ENCODE measurements around the gene SEC22C.

The SEC22C gene

GRCh38 chr3:42520906-42521305 is 60.9 kb downstream of the SEC22C start:
- no peak for DNase-seq (ENCODE audit: low read depth)
- no peak for TF ChIP-seq CTCF (IDR thresholded peaks at IDR 0.05; ENCODE audit: insufficient read depth, low read depth, low read length, missing control alignments)
- H3K4me3 ChIP-seq (ENCODE audit: low read length): no peak overlapping the region

- no peak overlapping the region for H3K4me3 ChIP-seq (ENCODE audit: low read length)
- TF ChIP-seq CTCF (IDR thresholded peaks at IDR 0.05; ENCODE audit: insufficient read depth, low read depth, low read length, missing control alignments): no peak
- no peak for DNase-seq (ENCODE audit: low read depth)
Measured at GRCh38 chr3:42520336-42520735, 61.4 kb downstream of the SEC22C start.

GRCh38 chr3:42519568-42519962 is 62.2 kb downstream of the SEC22C start:
- no peak for TF ChIP-seq CTCF (IDR thresholded peaks at IDR 0.05; ENCODE audit: insufficient read depth, low read depth, low read length, missing control alignments)
- DNase-seq (ENCODE audit: low read depth): peak; percentile 24
- H3K4me3 ChIP-seq (ENCODE audit: low read length): no peak overlapping the region

GRCh38 chr3:42518800-42519567 is 62.8 kb downstream of the SEC22C start:
- H3K4me3 ChIP-seq (ENCODE audit: low read length): no peak overlapping the region
- no peak for DNase-seq (ENCODE audit: low read depth)

GRCh38 chr3:42517117-42517516 is 64.7 kb downstream of the SEC22C start:
- TF ChIP-seq CTCF (IDR thresholded peaks at IDR 0.05; ENCODE audit: insufficient read depth, low read depth, low read length, missing control alignments): no peak
- no peak for DNase-seq (ENCODE audit: low read depth)
- H3K4me3 ChIP-seq (ENCODE audit: low read length): no peak overlapping the region

More at GRCh38 chr3:42518800-42519567, 62.8 kb downstream of the SEC22C start:
- TF ChIP-seq CTCF (IDR thresholded peaks at IDR 0.05; ENCODE audit: insufficient read depth, low read depth, low read length, missing control alignments): no peak

GRCh38 chr3:42516443-42516842 is 65.3 kb downstream of the SEC22C start:
- no peak for TF ChIP-seq CTCF (IDR thresholded peaks at IDR 0.05; ENCODE audit: insufficient read depth, low read depth, low read length, missing control alignments)

GRCh38 chr3:42515976-42516375 is 65.8 kb downstream of the SEC22C start:
- H3K4me3 ChIP-seq (ENCODE audit: low read length): no peak overlapping the region
- peak; percentile 78 for DNase-seq (ENCODE audit: low read depth)
- peak; percentile 25 for TF ChIP-seq CTCF (IDR thresholded peaks at IDR 0.05; ENCODE audit: insufficient read depth, low read depth, low read length, missing control alignments)

More at GRCh38 chr3:42516443-42516842, 65.3 kb downstream of the SEC22C start:
- H3K4me3 ChIP-seq (ENCODE audit: low read length): no peak overlapping the region
- DNase-seq (ENCODE audit: low read depth): no peak
